ENCODE measurements around the gene AJM1.
"Not testable (repeated sequence)": the region's sequence is repeated elsewhere in the genome, so short reads cannot be mapped to it uniquely, and the experiment has no call there.

GRCh38 chr9:136869611-136870010 is 27.3 kb downstream of the AJM1 start:
- TF ChIP-seq POLR2AphosphoS5 (IDR thresholded peaks at IDR 0.05; ENCODE audit: borderline replicate concordance, low read depth, low read length); EZH2 (IDR thresholded peaks at IDR 0.05); FOXP2 (optimal IDR thresholded peaks at IDR 0.05; ENCODE audit: control extremely low read depth, extremely low read length, insufficient read depth): not testable (repeated sequence)

Measured in SK-N-MC (cell line).